ENCODE results near the gene SAMD4B. TPM values are rescaled to one million over a fixed set of nuclear protein-coding genes. Genes with fewer than 3 reads are reported as not detected.
A peak's percentile ranks its signal among the peaks of the same experiment; 100 is the strongest.
"Not testable (repeated sequence)": the region's sequence is repeated elsewhere in the genome, so short reads cannot be mapped to it uniquely, and the experiment has no call there.

SAMD4B gene
- polyA plus RNA-seq, 6 donors from 2014 or later = 6.2 to 20.5 (median 9.7) TPM

- H3K4me3 Mint-ChIP-seq = peak overlapping the region in 6 of 8 donors; percentile 8 to 98 (median 45)
- not testable (repeated sequence) for H3K9me3 Mint-ChIP-seq; H3K27me3 Mint-ChIP-seq; DNase-seq; ATAC-seq (ENCODE audit: low read depth in 2 of 2)
- H3K36me3 Mint-ChIP-seq = peaks cover 0 to 11% of the 10 kb centered on the region in 2 donors
- peaks cover 40 to 80% (median 64%) of the 10 kb centered on the region in 3 donors for H3K4me1 Mint-ChIP-seq
- peak overlapping the region in 5 of 6 donors; percentile 37 to 86 (median 63) for H3K27ac Mint-ChIP-seq
These were observed 9.5 kb upstream of the SAMD4B start for GRCh38 chr19:39332738-39333137.

GRCh38 chr19:39333507-39333906 lies 8.7 kb upstream of the SAMD4B start:
- no peaks in the 10 kb centered on the region for H3K27me3 Mint-ChIP-seq
- H3K4me1 Mint-ChIP-seq = peaks cover 42 to 80% (median 64%) of the 10 kb centered on the region in 3 donors
- H3K27ac Mint-ChIP-seq = peak overlapping the region in 5 of 6 donors; percentile 33 to 59 (median 38)
- H3K9me3 Mint-ChIP-seq = peaks cover 0 to 2% (median 0%) of the 10 kb centered on the region in 7 donors
- no peak for ATAC-seq (ENCODE audit: low read depth in 2 of 2)
- peaks cover 0 to 11% of the 10 kb centered on the region in 2 donors for H3K36me3 Mint-ChIP-seq
- no peak for DNase-seq
- peak overlapping the region; percentile 13 to 98 (median 65) for H3K4me3 Mint-ChIP-seq

GRCh38 chr19:39334444-39334976 lies 7.7 kb upstream of the SAMD4B start:
- DNase-seq (no peak), ATAC-seq (ENCODE audit: low read depth in 2 of 2) (no peak)
- Mint-ChIP-seq H3K27me3 (no peaks in the 10 kb centered on the region), H3K9me3 (peaks cover 0 to 2% (median 0%) of the 10 kb centered on the region in 7 donors), H3K4me3 (peak overlapping the region; percentile 94 to 100 (median 97)), H3K27ac (peak overlapping the region; percentile 95 to 98 (median 98)), H3K4me1 (peaks cover 36 to 70% (median 55%) of the 10 kb centered on the region in 3 donors), H3K36me3 (peaks cover 0 to 11% of the 10 kb centered on the region in 2 donors)

GRCh38 chr19:39335168-39335548 lies 7.1 kb upstream of the SAMD4B start:
- ATAC-seq (ENCODE audit: low read depth in 2 of 2) (peak; percentile 32 to 44), DNase-seq (no peak)
- peaks cover 0 to 11% of the 10 kb centered on the region in 2 donors for H3K36me3 Mint-ChIP-seq
- peaks cover 0 to 2% (median 0%) of the 10 kb centered on the region in 7 donors for H3K9me3 Mint-ChIP-seq
- H3K27ac Mint-ChIP-seq = peak overlapping the region; percentile 95 to 98 (median 98)
- no peaks in the 10 kb centered on the region for H3K27me3 Mint-ChIP-seq
- peaks cover 37 to 75% (median 61%) of the 10 kb centered on the region in 3 donors for H3K4me1 Mint-ChIP-seq
- H3K4me3 Mint-ChIP-seq = peak overlapping the region; percentile 94 to 100 (median 97)

- peaks cover 0 to 2% (median 0%) of the 10 kb centered on the region in 7 donors for H3K9me3 Mint-ChIP-seq
- DNase-seq (no peak), ATAC-seq (ENCODE audit: low read depth in 2 of 2) (no peak)
- H3K4me1 Mint-ChIP-seq = peaks cover 46 to 78% (median 67%) of the 10 kb centered on the region in 3 donors
- peak overlapping the region in 5 of 6 donors; percentile 61 to 98 (median 96) for H3K27ac Mint-ChIP-seq
- peak overlapping the region; percentile 94 to 100 (median 97) for H3K4me3 Mint-ChIP-seq
- H3K27me3 Mint-ChIP-seq = no peaks in the 10 kb centered on the region
- peaks cover 0 to 11% of the 10 kb centered on the region in 2 donors for H3K36me3 Mint-ChIP-seq
These were observed 5.7 kb upstream of the SAMD4B start for GRCh38 chr19:39336483-39336882.

GRCh38 chr19:39339674-39340073 lies 2.5 kb upstream of the SAMD4B start:
- Mint-ChIP-seq H3K4me3 (peak overlapping the region in 5 of 8 donors; percentile 29 to 99 (median 56)), H3K36me3 (peaks cover 0 to 17% of the 10 kb centered on the region in 2 donors), H3K27ac (peak overlapping the region in 3 of 6 donors; percentile 18 to 57 (median 42)), H3K4me1 (peaks cover 64 to 78% (median 77%) of the 10 kb centered on the region in 3 donors), H3K9me3 (peaks cover 0 to 2% (median 0%) of the 10 kb centered on the region in 7 donors), H3K27me3 (no peaks in the 10 kb centered on the region)
- no peak for ATAC-seq (ENCODE audit: low read depth in 2 of 2)
- no peak for DNase-seq

GRCh38 chr19:39340156-39340555 lies 2.1 kb upstream of the SAMD4B start:
- peak overlapping the region in 4 of 6 donors; percentile 18 to 95 (median 66) for H3K27ac Mint-ChIP-seq
- not testable (repeated sequence) for ATAC-seq (ENCODE audit: low read depth in 2 of 2); H3K27me3 Mint-ChIP-seq; DNase-seq; H3K9me3 Mint-ChIP-seq
- H3K4me1 Mint-ChIP-seq = peaks cover 64 to 78% (median 77%) of the 10 kb centered on the region in 3 donors
- H3K36me3 Mint-ChIP-seq = peaks cover 0 to 16% of the 10 kb centered on the region in 2 donors
- H3K4me3 Mint-ChIP-seq = peak overlapping the region in 7 of 8 donors; percentile 91 to 99 (median 99)

- H3K4me1 Mint-ChIP-seq = peaks cover 65 to 78% (median 77%) of the 10 kb centered on the region in 3 donors
- H3K27me3 Mint-ChIP-seq = no peaks in the 10 kb centered on the region
- peaks cover 0 to 19% of the 10 kb centered on the region in 2 donors for H3K36me3 Mint-ChIP-seq
- DNase-seq (no peak), ATAC-seq (ENCODE audit: low read depth in 2 of 2) (no peak)
- peaks cover 0 to 2% (median 0%) of the 10 kb centered on the region in 7 donors for H3K9me3 Mint-ChIP-seq
- H3K4me3 Mint-ChIP-seq = peak overlapping the region; percentile 91 to 99 (median 98)
- H3K27ac Mint-ChIP-seq = peak overlapping the region; percentile 95 to 97 (median 96)
These were observed 997 bp upstream of the SAMD4B start for GRCh38 chr19:39341129-39341718.

- peak; percentile 1 to 2 for ATAC-seq (ENCODE audit: low read depth in 2 of 2)
- Mint-ChIP-seq H3K4me1 (peaks cover 61 to 78% (median 71%) of the 10 kb centered on the region in 3 donors), H3K4me3 (peak overlapping the region; percentile 79 to 99 (median 87)), H3K27ac (peak overlapping the region; percentile 79 to 95 (median 93)), H3K36me3 (peaks cover 0 to 20% of the 10 kb centered on the region in 2 donors), H3K9me3 (peaks cover 0 to 2% (median 0%) of the 10 kb centered on the region in 7 donors), H3K27me3 (no peaks in the 10 kb centered on the region)
- no peak for DNase-seq
These were observed 555 bp downstream of the SAMD4B start for GRCh38 chr19:39342647-39343305.

GRCh38 chr19:39345956-39346355 lies 3.7 kb downstream of the SAMD4B start:
- no peaks in the 10 kb centered on the region for H3K9me3 Mint-ChIP-seq
- no peak for ATAC-seq (ENCODE audit: low read depth in 2 of 2)
- peaks cover 57 to 65% (median 63%) of the 10 kb centered on the region in 3 donors for H3K4me1 Mint-ChIP-seq
- H3K27ac Mint-ChIP-seq = peak overlapping the region in 4 of 6 donors; percentile 30 to 95 (median 80)
- H3K27me3 Mint-ChIP-seq = no peaks in the 10 kb centered on the region
- no peak for DNase-seq
- H3K36me3 Mint-ChIP-seq = peaks cover 0 to 35% of the 10 kb centered on the region in 2 donors
- H3K4me3 Mint-ChIP-seq = peak overlapping the region in 5 of 8 donors; percentile 11 to 87 (median 30)

- peaks cover 6 to 35% of the 10 kb centered on the region in 2 donors for H3K36me3 Mint-ChIP-seq
- H3K4me1 Mint-ChIP-seq = peaks cover 54 to 69% (median 67%) of the 10 kb centered on the region in 3 donors
- peak overlapping the region in 3 of 6 donors; percentile 44 to 80 (median 64) for H3K27ac Mint-ChIP-seq
These were observed 5.3 kb downstream of the SAMD4B start for GRCh38 chr19:39347332-39348164.

GRCh38 chr19:39349326-39349725 lies 7.1 kb downstream of the SAMD4B start:
- no peak for DNase-seq
- H3K27me3 Mint-ChIP-seq = no peaks in the 10 kb centered on the region
- no peak for ATAC-seq (ENCODE audit: low read depth in 2 of 2)
- no peaks in the 10 kb centered on the region for H3K9me3 Mint-ChIP-seq
- H3K27ac Mint-ChIP-seq = peak overlapping the region in 3 of 6 donors; percentile 2 to 65 (median 27)
- peaks cover 11 to 35% of the 10 kb centered on the region in 2 donors for H3K36me3 Mint-ChIP-seq
- peaks cover 39 to 54% (median 51%) of the 10 kb centered on the region in 3 donors for H3K4me1 Mint-ChIP-seq
- no peak overlapping the region for H3K4me3 Mint-ChIP-seq

More at GRCh38 chr19:39347332-39348164, 5.3 kb downstream of the SAMD4B start:
- no peaks in the 10 kb centered on the region for H3K27me3 Mint-ChIP-seq
- H3K9me3 Mint-ChIP-seq = no peaks in the 10 kb centered on the region
- no peak for DNase-seq
- H3K4me3 Mint-ChIP-seq = no peak overlapping the region
- no peak for ATAC-seq (ENCODE audit: low read depth in 2 of 2)
